GM19025 (cell line): Measurements from ENCODE around the gene SP1.
"Not testable (repeated sequence)": the region's sequence is repeated elsewhere in the genome, so short reads cannot be mapped to it uniquely, and the experiment has no call there.

Experiments used
- ATAC-seq: cut with Tn5 transposase; IDR thresholded peaks from one replicate; pipeline ENCODE4 v1.9.1; 2021; ENCODE audit warnings: mild to moderate bottlenecking, low read depth, moderate library complexity; ENCODE audit not compliant: unreplicated experiment

SP1 gene

GRCh38 chr12:53402871-53403270 is 22.9 kb downstream of the SP1 start:
- ATAC-seq = no peak

GRCh38 chr12:53410951-53411350 is 31.0 kb downstream of the SP1 start:
- ATAC-seq = no peak

GRCh38 chr12:53413485-53414204 is 33.7 kb downstream of the SP1 start:
- no peak for ATAC-seq

GRCh38 chr12:53414756-53415417 is 34.9 kb downstream of the SP1 start:
- ATAC-seq = no peak

GRCh38 chr12:53415752-53416389 is 35.9 kb downstream of the SP1 start:
- ATAC-seq = not testable (repeated sequence)

DNA sequence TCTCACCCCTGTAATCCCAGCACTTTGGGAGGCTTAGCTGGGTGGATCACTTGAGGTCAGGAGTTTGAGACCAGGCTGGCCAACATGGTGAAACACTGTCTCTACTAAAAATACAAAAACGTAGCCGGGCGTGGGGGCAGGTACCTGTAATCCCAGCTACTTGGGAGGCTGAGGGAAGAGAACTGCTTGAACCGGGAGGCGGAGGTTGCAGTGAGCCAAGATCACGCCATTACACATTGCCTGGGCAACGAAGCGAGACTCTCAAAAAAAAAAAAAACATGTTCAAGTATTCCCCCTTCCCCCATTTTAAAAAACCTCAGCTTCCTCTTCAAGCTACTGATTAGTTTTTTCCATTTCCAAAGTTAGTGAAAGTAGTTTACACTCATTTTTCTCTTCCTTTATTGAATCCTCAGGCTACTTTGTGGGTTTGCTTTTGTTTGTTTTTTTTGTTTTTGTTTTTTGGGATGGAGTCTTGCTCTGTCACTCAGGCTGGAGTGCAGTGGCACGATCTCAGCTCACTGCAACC is 37.4 kb downstream of the SP1 start:
- ATAC-seq = not testable (repeated sequence)

DNA sequence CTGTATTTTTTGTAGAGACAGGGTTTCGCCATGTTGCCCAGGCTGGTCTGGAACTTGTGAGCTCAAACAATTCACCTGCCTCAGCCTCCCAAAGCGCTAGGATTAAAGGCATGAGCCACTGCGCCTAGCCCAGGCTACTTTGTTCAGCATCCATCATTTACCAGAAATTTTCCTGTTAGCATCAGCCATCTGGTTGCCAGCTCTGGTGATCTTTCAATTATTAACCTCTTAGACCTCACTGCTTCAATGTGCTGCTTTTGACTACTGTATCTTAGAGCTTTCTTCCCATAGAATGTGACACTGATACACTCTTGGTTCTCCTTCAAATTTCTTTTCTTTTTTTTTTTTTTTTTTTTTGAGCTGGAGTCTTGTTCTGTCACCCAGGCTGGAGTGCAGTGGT is 38.2 kb downstream of the SP1 start:
- ATAC-seq = no peak

DNA sequence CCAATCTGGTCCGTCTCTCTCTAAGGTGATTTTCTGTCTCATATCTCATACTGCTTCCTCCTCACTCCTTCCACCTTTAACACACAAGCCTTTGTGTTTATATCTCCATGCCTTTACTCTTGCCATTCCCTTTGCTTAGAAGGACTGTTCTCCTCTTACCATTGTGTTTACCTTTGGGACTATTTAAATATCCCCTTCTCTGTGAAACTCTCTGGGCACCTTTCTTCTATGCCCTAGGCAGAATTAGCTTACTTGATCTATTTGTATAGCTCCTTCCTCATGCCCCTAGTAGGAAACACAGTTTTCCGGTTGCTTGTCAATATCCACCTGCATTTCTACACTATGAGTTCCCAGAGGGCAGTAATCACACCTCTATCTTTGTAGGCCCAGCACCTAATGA is 39.8 kb downstream of the SP1 start:
- ATAC-seq = no peak

DNA sequence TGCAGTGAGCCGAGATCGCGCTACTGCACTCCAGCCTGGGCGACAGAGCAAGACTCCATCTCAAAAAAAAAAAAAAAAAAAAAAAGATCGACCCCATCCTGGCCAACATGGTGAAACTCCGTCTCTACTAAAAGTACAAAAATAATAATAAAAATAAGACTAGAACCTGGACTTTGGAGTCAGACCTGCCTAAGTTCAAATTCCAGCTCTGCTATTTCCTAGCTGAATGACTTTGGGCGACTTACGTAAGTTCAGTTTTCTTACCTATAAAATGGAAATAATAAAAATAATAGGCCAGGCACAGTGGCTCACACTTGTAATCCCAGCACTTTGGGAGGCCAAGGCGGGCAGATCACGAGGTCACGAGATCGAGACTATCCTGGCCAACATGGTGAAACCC is 42.3 kb downstream of the SP1 start:
- not testable (repeated sequence) for ATAC-seq

- no peak for ATAC-seq
These were observed 43.6 kb downstream of the SP1 start, which contains the start of gene AMHR2 for GRCh38 chr12:53423597-53423996. AMHR2 (plus strand) TSS chr12:53423855; CDS start chr12:53423935, 80 bp downstream.

GRCh38 chr12:53424626-53425514 is 44.9 kb downstream of the SP1 start:
- no peak for ATAC-seq

GRCh38 chr12:53425515-53426150 is 45.7 kb downstream of the SP1 start:
- no peak for ATAC-seq

- ATAC-seq = no peak
These were observed 48.1 kb downstream of the SP1 start for GRCh38 chr12:53427905-53428594.

DNA sequence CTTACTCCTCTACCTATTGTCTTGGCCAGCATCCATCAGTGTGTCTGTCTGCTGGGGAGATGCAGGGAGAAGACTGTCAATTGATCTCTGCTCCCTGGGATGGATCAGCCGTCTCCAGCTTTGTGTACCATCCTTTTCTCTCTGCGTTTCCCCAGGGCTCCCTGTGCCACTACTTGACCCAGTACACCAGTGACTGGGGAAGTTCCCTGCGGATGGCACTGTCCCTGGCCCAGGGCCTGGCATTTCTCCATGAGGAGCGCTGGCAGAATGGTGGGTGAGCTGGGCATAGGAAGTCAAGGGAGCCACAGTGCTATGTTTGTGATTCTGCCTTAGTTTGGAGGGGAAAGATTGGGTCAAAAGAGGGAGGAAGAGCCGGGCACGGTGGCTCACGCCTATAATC is 48.8 kb downstream of the SP1 start:
- ATAC-seq = no peak

DNA sequence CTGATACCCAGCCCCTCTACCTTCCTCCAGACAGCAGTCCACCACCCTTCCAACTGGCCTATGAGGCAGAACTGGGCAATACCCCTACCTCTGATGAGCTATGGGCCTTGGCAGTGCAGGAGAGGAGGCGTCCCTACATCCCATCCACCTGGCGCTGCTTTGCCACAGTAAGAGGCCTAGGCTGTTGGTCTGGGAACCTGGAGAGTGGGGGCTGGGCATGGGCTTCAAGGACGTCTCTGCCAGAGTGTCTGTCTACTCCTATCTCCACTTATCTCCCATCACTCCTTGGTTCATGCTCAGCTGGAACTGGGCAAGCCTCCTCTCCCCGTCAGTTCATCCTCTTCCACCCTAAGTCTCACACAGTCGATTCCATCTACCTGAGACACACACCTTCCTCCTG is 50.1 kb downstream of the SP1 start:
- ATAC-seq = no peak

GRCh38 chr12:53431187-53431586 is 51.2 kb downstream of the SP1 start:
- no peak for ATAC-seq

- ATAC-seq = not testable (repeated sequence)
These were observed 55.4 kb downstream of the SP1 start for GRCh38 chr12:53435326-53435725.

GRCh38 chr12:53439582-53439981 is 59.6 kb downstream of the SP1 start:
- not testable (repeated sequence) for ATAC-seq
